Motor neuron (in vitro differentiated cells): ENCODE results near the gene HK1. TPM values are rescaled to one million over a fixed set of nuclear protein-coding genes. Genes with fewer than 3 reads are reported as not detected.
A peak's percentile ranks its signal among the peaks of the same experiment; 100 is the strongest.

ENCODE experiments used
- ATAC-seq, 8 experiments: fragments of 200-7000 bp; cut with Tn5 transposase; replicated peaks in 6 of 8; 2 replicates each; pipeline ENCODE4 v1.8.0; 2021; ENCODE audit warnings: mild to moderate bottlenecking in 8 of 8, moderate library complexity in 8 of 8
- H3K27ac ChIP-seq, 2 donors: fragments of 250-450 bp; sonication (Bioruptor Pico); 2 replicates each; pipeline ENCODE4 v1.9.0; 2021; ENCODE audit warnings: antibody characterized with exemption in 2 of 2, mild to moderate bottlenecking in 2 of 2, moderate library complexity in 1 of 2
- H3K4me1 ChIP-seq, 2 donors: fragments of 250-450 bp; sonication (Bioruptor Pico); replicated peaks in 1 of 2; 2 replicates each; pipeline ENCODE4 v1.6.1; 2021; ENCODE audit warnings: antibody characterized with exemption in 2 of 2, mild to moderate bottlenecking in 2 of 2, moderate library complexity in 1 of 2
- H3K4me3 ChIP-seq, 5 donors: fragments of 250-450 bp; sonication (Bioruptor Pico); 2 replicates each; pipeline ENCODE4 v1.9.0; 2021; ENCODE audit warnings: antibody characterized with exemption in 5 of 5, mild to moderate bottlenecking in 5 of 5, moderate library complexity in 4 of 5
- WGBS, 10 experiments: fragments of 450-650 bp; shearing (Covaris generic); methylation state at CpG; one replicate each; pipeline ENCODE4 v1.0.0; 2022; 5-methylcytosine and 5-hydroxymethylcytosine counted together
- in situ Hi-C, 9 experiments: fragments of 400-800 bp; cut with MboI; loops; one replicate each; pipeline ENCODE4 v1.15.0; 2021; ENCODE audit warnings: low sequenced_read_pairs in 9 of 9, low pct_unique_long_range_greater_than_20kb in 2 of 9; ENCODE audit not compliant: unreplicated experiment in 9 of 9
- total RNA-seq, 8 experiments: library from RNA; unstranded; fragments of 300-600 nt; gene quantifications; 2 replicates each; pipeline versions ENCODE4 v1.2.3 to v1.2.4, GENCODE V29; 2022

The HK1 gene
- total RNA-seq, 8 experiments from 2014 or later, result 53.8 to 113 (median 83.7) TPM

- no peak overlapping the region for H3K4me3 ChIP-seq
- 43 to 100% (median 88%) methylated on average over 1 to 18 of the region's 26 CpGs; no CpG with 5 or more reads in 4 of the 10 experiments for WGBS, 10 experiments
- H3K4me1 ChIP-seq, result no peaks in the 10 kb centered on the region
- in situ Hi-C loops, result loop anchor here in 3 of 9 experiments (10.0 to 25.0 kb wide), 2 partner anchors 145 to 148 kb away; no protein-coding TSS in a partner anchor
- H3K27ac ChIP-seq, result no peak overlapping the region
- ATAC-seq, result peak in 2 of 8 experiments; percentile 56 to 76
Measured at GRCh38 chr10:69382382-69383117, 104.3 kb downstream of the HK1 start.

DNA sequence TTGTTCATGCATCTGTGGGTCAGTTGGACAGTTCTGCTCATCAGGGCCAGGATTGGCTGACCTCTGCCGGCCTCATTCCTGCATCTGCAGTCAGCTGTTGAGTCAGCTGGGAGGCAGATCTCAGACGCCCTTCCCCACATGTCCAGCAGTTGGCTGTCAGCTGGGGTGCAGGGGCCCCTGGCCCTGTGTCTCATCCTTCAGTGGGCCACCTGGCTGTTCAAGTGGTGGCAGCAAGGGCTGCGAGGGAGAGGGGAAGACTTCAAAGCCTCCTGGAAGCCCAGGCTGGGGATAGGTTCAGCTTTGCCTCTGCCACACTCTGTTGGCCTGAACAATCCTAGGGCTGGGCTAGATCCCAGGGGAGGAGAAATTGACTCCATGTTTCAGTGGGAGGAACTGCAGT lies 105.3 kb downstream of the HK1 start:
- Histone ChIP-seq H3K4me3 (no peak overlapping the region), H3K27ac (no peak overlapping the region), H3K4me1 (no peaks in the 10 kb centered on the region)
- WGBS, 10 experiments, result 20 to 80% (median 43%) methylated on average over 1 to 2 of the region's 3 CpGs; no CpG with 5 or more reads in 6 of the 10 experiments
- ATAC-seq, result peak; percentile 22 to 93 (median 52)
- in situ Hi-C loops, result loop anchor here in 3 of 9 experiments (10.0 to 25.0 kb wide), 2 partner anchors 146 to 149 kb away; no protein-coding TSS in a partner anchor

DNA sequence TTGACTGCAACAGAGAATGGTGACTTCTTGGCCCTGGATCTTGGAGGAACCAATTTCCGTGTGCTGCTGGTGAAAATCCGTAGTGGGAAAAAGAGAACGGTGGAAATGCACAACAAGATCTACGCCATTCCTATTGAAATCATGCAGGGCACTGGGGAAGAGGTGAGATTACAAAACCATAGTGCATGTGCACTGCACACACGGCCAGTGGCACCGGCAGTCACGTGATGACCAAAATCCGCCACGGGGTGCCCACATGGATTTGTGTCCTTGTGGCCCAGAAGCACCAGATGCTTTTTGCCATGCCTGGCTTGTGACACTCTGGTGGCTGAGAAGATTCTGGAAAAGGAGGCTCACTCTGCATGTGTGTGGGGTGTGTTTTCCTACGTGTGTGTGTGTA lies 106.0 kb downstream of the HK1 start:
- no peak overlapping the region for H3K4me3 ChIP-seq
- in situ Hi-C loops, result loop anchor here in 3 of 9 experiments (10.0 to 25.0 kb wide), 2 partner anchors 147 to 150 kb away; no protein-coding TSS in a partner anchor
- H3K4me1 ChIP-seq, result no peaks in the 10 kb centered on the region
- WGBS, 10 experiments, result 67 to 100% (median 94%) methylated on average over 1 to 8 of the region's 10 CpGs; no CpG with 5 or more reads in 2 of the 10 experiments
- H3K27ac ChIP-seq, result no peak overlapping the region
- ATAC-seq, result no peak

GRCh38 chr10:69385454-69386350 lies 107.4 kb downstream of the HK1 start:
- in situ Hi-C loops, result loop anchor here in 3 of 9 experiments (10.0 to 25.0 kb wide), 2 partner anchors 148 to 151 kb away; no protein-coding TSS in a partner anchor
- Histone ChIP-seq H3K4me1 (peaks cover 11 to 14% of the 10 kb centered on the region in 2 donors), H3K27ac (no peak overlapping the region), H3K4me3 (no peak overlapping the region)
- 80 to 100% (median 98%) methylated on average over 1 to 6 of the region's 11 CpGs; no CpG with 5 or more reads in 2 of the 10 experiments for WGBS, 10 experiments
- ATAC-seq, result no peak

- Histone ChIP-seq H3K4me1 (peaks cover 13 to 18% of the 10 kb centered on the region in 2 donors), H3K27ac (no peak overlapping the region), H3K4me3 (no peak overlapping the region)
- in situ Hi-C loops, result loop anchor here in 3 of 9 experiments (10.0 to 25.0 kb wide), 2 partner anchors 150 to 153 kb away; no protein-coding TSS in a partner anchor
- ATAC-seq, result no peak
- 38 to 100% (median 85%) methylated on average over 1 to 2 of the region's 3 CpGs; no CpG with 5 or more reads in 1 of the 10 experiments for WGBS, 10 experiments
Measured at GRCh38 chr10:69387500-69387899, 109.2 kb downstream of the HK1 start.

GRCh38 chr10:69388488-69388887 lies 110.2 kb downstream of the HK1 start:
- ATAC-seq, result no peak
- in situ Hi-C loops, result loop anchor here in 3 of 9 experiments (10.0 to 25.0 kb wide), 2 partner anchors 151 to 154 kb away; no protein-coding TSS in a partner anchor
- H3K27ac ChIP-seq, result no peak overlapping the region
- no peak overlapping the region for H3K4me3 ChIP-seq
- WGBS, 10 experiments, result 83 to 100% (median 100%) methylated on average over 1 to 2 of the region's 2 CpGs; no CpG with 5 or more reads in 1 of the 10 experiments
- H3K4me1 ChIP-seq, result peaks cover 13 to 18% of the 10 kb centered on the region in 2 donors

DNA sequence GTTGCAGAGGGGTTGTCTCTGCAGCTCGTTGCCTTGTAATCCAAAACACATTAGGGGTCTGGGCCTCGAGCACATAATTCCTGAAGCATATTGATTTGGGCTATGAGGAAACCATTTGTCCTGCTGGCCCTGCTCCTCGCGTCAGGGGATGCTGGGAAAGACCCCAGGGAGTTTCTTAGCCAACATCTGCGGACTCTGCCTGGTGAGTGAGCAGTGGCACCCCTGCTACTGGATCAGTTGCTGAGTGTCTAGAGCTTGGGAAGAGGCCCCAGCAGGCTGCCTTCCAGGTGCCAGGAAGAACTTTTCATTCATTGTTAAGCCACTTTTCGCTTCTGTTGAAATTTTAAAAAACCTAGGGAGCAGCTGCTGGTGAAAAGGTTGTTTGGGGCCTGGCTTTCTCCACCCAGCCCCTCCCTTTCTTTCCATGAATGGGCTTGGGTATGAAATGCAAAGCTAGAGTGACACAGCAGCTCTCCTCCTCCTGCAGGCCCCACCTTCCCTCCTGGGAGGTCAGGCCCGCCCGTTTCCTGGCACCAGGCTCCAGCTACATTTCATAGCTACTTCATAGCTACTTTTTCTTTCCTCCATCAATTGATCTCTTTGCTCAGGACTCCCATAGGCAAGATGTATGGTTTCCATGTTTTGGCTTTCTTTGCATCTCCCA lies 111.7 kb downstream of the HK1 start:
- Histone ChIP-seq H3K4me1 (peaks cover 13 to 18% of the 10 kb centered on the region in 2 donors), H3K4me3 (no peak overlapping the region), H3K27ac (peak overlapping the region; percentile 9 to 26)
- in situ Hi-C loops, result loop anchor here in 8 of 9 experiments (5.0 to 25.0 kb wide), 4 partner anchors 153 to 165 kb away; partner anchors contain the start of gene HKDC1 (in 1 of the 8)
- ATAC-seq, result peak; percentile 31 to 94 (median 72)
- WGBS, 10 experiments, result 0 to 57% (median 31%) methylated on average over 2 to 7 of the region's 8 CpGs; no CpG with 5 or more reads in 3 of the 10 experiments

DNA sequence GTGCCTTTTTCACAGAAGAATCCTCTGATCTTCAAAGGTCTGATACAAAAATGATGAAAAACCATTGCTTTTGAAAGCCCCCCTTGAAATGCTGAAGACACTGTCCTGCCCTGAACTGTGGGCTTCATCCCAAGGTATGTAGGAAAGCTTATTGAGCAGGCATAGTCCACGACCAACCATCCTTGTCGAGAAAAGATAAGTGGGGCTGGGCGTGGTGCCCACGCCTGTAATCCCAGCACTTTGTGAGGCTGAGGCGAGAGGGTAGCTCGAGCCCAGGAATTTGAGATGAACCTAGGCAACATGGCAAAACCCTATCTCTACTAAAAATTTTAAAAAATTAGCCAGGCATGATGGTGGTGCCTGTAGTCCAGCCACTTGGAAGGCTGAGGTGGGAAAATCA lies 112.9 kb downstream of the HK1 start:
- Histone ChIP-seq H3K27ac (no peak overlapping the region), H3K4me3 (no peak overlapping the region), H3K4me1 (peaks cover 13 to 18% of the 10 kb centered on the region in 2 donors)
- ATAC-seq, result no peak
- WGBS, 10 experiments, result 77 to 100% (median 96%) methylated on average over 2 to 6 of the region's 6 CpGs; no CpG with 5 or more reads in 2 of the 10 experiments
- in situ Hi-C loops, result loop anchor here in 6 of 9 experiments (5.0 to 25.0 kb wide), 4 partner anchors 154 to 166 kb away; partner anchors contain the start of gene HKDC1 (in 1 of the 6)

DNA sequence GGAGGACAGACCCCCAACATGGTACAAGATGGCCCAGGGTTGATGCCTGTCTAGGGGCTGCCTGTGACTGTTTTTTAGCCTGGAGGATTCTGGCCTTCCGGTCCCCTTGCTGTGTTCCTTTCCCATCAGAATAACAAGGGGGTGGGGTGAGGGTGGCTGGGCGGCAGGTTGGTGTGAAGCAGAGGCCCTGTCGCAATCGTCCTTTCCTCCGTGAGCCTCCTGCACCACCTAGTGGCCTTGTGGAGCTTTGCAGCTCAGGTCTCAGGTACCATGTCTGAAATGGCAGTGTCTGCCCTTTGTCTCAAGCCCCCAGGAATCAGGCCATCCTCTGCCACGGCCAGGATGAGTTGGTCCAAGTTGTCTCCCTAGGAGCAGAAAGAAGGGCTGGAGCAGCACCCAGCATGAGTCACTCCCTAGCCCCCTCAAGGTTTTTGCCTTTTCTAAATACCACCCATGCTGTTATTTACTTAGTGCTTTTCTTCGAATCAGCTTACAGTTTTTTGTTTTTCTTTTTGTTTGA lies 114.2 kb downstream of the HK1 start:
- H3K4me3 ChIP-seq, result no peak overlapping the region
- in situ Hi-C loops, result loop anchor here in 6 of 9 experiments (5.0 to 25.0 kb wide), 4 partner anchors 155 to 168 kb away; partner anchors contain the start of gene HKDC1 (in 1 of the 6)
- H3K4me1 ChIP-seq, result peaks cover 13 to 18% of the 10 kb centered on the region in 2 donors
- ATAC-seq, result peak; percentile 61 to 96 (median 90)
- WGBS, 10 experiments, result 0 to 100% (median 15%) methylated on average over 1 to 7 of the region's 7 CpGs; no CpG with 5 or more reads in 2 of the 10 experiments
- peak overlapping the region in 1 of 2 donors; percentile 0 for H3K27ac ChIP-seq

GRCh38 chr10:69394020-69394419 lies 115.7 kb downstream of the HK1 start:
- Histone ChIP-seq H3K4me1 (peaks cover 13 to 18% of the 10 kb centered on the region in 2 donors), H3K27ac (no peak overlapping the region), H3K4me3 (no peak overlapping the region)
- 50 to 100% (median 100%) methylated on average over 1 of the region's 1 CpG; no CpG with 5 or more reads in 5 of the 10 experiments for WGBS, 10 experiments
- ATAC-seq, result no peak
- in situ Hi-C loops, result loop anchor here in 6 of 9 experiments (5.0 to 25.0 kb wide), 4 partner anchors 157 to 169 kb away; partner anchors contain the start of gene HKDC1 (in 1 of the 6)

DNA sequence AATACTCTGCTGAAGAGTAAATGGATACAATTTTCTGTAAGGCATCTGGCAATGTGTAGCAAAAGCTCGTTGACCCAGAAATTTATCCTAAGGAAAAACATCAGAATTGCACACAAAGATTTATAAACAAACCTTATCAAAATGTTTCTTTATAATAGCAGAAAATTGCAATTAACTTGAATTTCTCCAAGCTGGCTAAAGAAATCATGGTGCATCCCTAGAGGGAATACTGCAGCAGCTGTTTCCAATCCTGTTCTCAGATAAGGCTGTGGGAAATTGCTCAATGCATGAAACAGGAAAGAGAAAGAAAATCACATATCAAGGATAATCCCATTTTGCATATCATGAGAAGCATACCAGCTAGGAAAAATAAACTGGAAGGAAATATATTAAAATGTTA lies 119.7 kb downstream of the HK1 start:
- Histone ChIP-seq H3K4me3 (no peak overlapping the region), H3K4me1 (no peaks in the 10 kb centered on the region), H3K27ac (no peak overlapping the region)
- 22 to 100% (median 100%) methylated on average over 1 of the region's 1 CpG; no CpG with 5 or more reads in 1 of the 10 experiments for WGBS, 10 experiments
- ATAC-seq, result no peak
- in situ Hi-C loops, result loop anchor here in 5 of 9 experiments (10.0 to 25.0 kb wide), 3 partner anchors 161 to 173 kb away; partner anchors contain the start of gene HKDC1 (in 1 of the 5)
